Ishikawa (cell line): ENCODE results near the gene MAN2B2.

ENCODE experiments used
- CEBPB ChIP-seq: IDR thresholded peaks from 2 replicates; pipeline ENCODE4 v1.6.1; 2012
- CREB1 ChIP-seq: IDR thresholded peaks from 2 replicates; pipeline ENCODE4 v1.6.1; 2012; ENCODE audit warnings: low read depth
- EGR1 ChIP-seq: IDR thresholded peaks from 2 replicates; pipeline ENCODE4 v1.6.1; 2012
- EP300 ChIP-seq: IDR thresholded peaks from 2 replicates; pipeline ENCODE4 v1.6.1; 2012; ENCODE audit warnings: borderline replicate concordance
- RAD21 ChIP-seq: IDR thresholded peaks from 2 replicates; pipeline ENCODE4 v1.6.1; 2012; ENCODE audit warnings: low read depth
- TAF1 ChIP-seq: IDR thresholded peaks from 2 replicates; pipeline ENCODE4 v1.6.1; 2012; ENCODE audit warnings: low read depth, mild to moderate bottlenecking
- TCF12 ChIP-seq: IDR thresholded peaks from 2 replicates; pipeline ENCODE4 v1.6.1; 2012; ENCODE audit warnings: low read depth
- TEAD4 ChIP-seq: IDR thresholded peaks from 2 replicates; pipeline ENCODE4 v1.6.1; 2012
- TF ChIP-seq, protein P1 (sequence below): IDR thresholded peaks from 2 replicates; pipeline ENCODE4 v1.6.1; 2012; ENCODE audit warnings: low read depth, mild to moderate bottlenecking
- TF ChIP-seq, protein P2 (sequence below): IDR thresholded peaks from 2 replicates; pipeline ENCODE4 v1.6.1; 2012

DNA sequence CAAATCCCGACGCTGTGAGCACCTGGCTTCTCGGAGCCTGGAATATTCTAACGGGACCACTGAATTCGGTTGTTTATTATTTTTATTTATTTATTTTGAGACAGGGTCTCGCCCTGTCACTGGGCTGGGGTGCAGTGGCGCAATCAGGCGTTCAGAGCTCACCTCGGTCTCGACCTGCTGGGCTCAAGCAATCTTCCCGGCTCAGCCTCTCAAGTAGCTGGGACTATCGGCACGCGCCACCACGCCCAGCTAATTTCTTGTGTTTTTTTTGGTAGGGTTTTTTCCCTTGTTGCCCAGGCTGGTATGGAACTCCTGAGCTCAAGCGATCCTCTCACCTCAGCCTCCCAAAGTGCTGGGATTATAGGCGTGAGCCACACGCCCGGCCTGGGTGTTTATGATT lies 97.1 kb downstream of the MAN2B2 start:
- TF ChIP-seq, protein P1, sequence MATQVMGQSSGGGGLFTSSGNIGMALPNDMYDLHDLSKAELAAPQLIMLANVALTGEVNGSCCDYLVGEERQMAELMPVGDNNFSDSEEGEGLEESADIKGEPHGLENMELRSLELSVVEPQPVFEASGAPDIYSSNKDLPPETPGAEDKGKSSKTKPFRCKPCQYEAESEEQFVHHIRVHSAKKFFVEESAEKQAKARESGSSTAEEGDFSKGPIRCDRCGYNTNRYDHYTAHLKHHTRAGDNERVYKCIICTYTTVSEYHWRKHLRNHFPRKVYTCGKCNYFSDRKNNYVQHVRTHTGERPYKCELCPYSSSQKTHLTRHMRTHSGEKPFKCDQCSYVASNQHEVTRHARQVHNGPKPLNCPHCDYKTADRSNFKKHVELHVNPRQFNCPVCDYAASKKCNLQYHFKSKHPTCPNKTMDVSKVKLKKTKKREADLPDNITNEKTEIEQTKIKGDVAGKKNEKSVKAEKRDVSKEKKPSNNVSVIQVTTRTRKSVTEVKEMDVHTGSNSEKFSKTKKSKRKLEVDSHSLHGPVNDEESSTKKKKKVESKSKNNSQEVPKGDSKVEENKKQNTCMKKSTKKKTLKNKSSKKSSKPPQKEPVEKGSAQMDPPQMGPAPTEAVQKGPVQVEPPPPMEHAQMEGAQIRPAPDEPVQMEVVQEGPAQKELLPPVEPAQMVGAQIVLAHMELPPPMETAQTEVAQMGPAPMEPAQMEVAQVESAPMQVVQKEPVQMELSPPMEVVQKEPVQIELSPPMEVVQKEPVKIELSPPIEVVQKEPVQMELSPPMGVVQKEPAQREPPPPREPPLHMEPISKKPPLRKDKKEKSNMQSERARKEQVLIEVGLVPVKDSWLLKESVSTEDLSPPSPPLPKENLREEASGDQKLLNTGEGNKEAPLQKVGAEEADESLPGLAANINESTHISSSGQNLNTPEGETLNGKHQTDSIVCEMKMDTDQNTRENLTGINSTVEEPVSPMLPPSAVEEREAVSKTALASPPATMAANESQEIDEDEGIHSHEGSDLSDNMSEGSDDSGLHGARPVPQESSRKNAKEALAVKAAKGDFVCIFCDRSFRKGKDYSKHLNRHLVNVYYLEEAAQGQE: no peak
- no peak for TF ChIP-seq CEBPB
- no peak for TF ChIP-seq RAD21
- TF ChIP-seq CREB1: no peak
- TF ChIP-seq, protein P2, sequence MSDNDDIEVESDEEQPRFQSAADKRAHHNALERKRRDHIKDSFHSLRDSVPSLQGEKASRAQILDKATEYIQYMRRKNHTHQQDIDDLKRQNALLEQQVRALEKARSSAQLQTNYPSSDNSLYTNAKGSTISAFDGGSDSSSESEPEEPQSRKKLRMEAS: no peak
- TF ChIP-seq TEAD4: no peak
- TF ChIP-seq TCF12: no peak
- no peak for TF ChIP-seq TAF1
- TF ChIP-seq EP300: no peak
- TF ChIP-seq EGR1: no peak
